ENCODE measurements around the gene LRRC75B.
"Not testable (repeated sequence)": the region's sequence is repeated elsewhere in the genome, so short reads cannot be mapped to it uniquely, and the experiment has no call there.

DNA sequence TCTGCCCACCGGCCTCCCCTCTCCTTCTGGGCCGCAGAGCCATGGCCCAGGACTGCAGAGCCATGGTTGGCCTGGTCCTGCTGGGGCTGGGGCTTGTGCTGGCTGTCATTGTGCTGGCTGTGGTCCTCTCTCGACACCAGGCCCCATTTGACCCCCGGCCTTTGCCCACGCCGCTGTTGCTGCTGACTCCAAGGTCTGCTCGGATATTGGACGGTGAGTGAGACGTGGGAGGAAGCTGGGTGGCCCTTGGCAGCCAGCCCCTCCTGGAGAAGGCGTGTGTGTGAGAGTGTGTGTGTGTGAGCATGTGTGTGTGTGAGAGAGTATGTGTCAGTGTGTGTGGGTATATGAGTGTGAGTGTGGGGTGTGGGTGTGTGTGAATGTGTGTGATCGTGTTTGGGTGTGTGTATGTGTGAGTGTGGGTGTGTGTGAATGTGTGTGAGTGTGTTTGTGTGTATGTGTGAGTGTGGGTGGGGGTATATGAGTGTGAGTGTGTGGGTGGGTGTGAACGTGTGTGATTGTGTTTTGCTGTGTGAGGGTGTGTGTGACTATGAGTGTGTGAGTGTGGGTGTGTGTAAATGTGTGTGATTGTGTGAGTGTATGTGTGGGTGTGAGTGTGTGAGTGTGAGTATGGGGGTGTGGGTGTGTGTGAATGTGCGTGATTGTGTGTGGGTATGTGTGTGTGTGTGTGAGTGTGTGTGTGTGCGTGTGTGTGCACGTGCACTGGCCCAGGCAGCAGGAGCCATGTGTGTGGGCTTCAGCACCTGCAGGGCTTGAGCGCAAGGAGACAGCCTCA lies 40.6 kb upstream of the LRRC75B start:
- TF ChIP-seq, protein P1, sequence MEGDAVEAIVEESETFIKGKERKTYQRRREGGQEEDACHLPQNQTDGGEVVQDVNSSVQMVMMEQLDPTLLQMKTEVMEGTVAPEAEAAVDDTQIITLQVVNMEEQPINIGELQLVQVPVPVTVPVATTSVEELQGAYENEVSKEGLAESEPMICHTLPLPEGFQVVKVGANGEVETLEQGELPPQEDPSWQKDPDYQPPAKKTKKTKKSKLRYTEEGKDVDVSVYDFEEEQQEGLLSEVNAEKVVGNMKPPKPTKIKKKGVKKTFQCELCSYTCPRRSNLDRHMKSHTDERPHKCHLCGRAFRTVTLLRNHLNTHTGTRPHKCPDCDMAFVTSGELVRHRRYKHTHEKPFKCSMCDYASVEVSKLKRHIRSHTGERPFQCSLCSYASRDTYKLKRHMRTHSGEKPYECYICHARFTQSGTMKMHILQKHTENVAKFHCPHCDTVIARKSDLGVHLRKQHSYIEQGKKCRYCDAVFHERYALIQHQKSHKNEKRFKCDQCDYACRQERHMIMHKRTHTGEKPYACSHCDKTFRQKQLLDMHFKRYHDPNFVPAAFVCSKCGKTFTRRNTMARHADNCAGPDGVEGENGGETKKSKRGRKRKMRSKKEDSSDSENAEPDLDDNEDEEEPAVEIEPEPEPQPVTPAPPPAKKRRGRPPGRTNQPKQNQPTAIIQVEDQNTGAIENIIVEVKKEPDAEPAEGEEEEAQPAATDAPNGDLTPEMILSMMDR (IDR thresholded peaks at IDR 0.05 in 2 of 3, conservative IDR thresholded peaks at IDR 0.05 in 1 of 3; ENCODE audit: borderline replicate concordance in 1 of 3, insufficient read depth in 1 of 3, low read depth in 2 of 3, low read length in 2 of 3), result not testable (repeated sequence)
- TF ChIP-seq FOSL1 (IDR thresholded peaks at IDR 0.05; ENCODE audit: low read depth); ELF1 (IDR thresholded peaks at IDR 0.05; ENCODE audit: borderline replicate concordance, low read depth); EZH2 (IDR thresholded peaks at IDR 0.05); CBX3 (IDR thresholded peaks at IDR 0.05; ENCODE audit: low read depth); POLR2AphosphoS5 (IDR thresholded peaks at IDR 0.05; ENCODE audit: low read depth, low read length); POLR2A (IDR thresholded peaks at IDR 0.05; ENCODE audit: borderline replicate concordance, extremely low read depth, insufficient read depth, insufficient read length); SIN3A (IDR thresholded peaks at IDR 0.05; ENCODE audit: low read depth): not testable (repeated sequence)
- TF ChIP-seq, protein P2, sequence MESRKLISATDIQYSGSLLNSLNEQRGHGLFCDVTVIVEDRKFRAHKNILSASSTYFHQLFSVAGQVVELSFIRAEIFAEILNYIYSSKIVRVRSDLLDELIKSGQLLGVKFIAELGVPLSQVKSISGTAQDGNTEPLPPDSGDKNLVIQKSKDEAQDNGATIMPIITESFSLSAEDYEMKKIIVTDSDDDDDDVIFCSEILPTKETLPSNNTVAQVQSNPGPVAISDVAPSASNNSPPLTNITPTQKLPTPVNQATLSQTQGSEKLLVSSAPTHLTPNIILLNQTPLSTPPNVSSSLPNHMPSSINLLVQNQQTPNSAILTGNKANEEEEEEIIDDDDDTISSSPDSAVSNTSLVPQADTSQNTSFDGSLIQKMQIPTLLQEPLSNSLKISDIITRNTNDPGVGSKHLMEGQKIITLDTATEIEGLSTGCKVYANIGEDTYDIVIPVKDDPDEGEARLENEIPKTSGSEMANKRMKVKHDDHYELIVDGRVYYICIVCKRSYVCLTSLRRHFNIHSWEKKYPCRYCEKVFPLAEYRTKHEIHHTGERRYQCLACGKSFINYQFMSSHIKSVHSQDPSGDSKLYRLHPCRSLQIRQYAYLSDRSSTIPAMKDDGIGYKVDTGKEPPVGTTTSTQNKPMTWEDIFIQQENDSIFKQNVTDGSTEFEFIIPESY (IDR thresholded peaks at IDR 0.05; ENCODE audit: extremely low read depth, insufficient replicate concordance, low read length), result not testable (repeated sequence)
